Retinal pigment epithelial cell (primary cell): ENCODE measurements around the gene DAD1.
"Not testable (repeated sequence)": the region's sequence is repeated elsewhere in the genome, so short reads cannot be mapped to it uniquely, and the experiment has no call there.

Source experiments
- DNase-seq: peaks from one replicate; pipeline ENCODE4 v3.0.0-alpha.2; 2010; ENCODE audit warnings: low read depth
- H3K4me3 ChIP-seq: 2 replicates; pipeline ENCODE4 v1.5.1; 2011; ENCODE audit warnings: mild to moderate bottlenecking, low read length, control low read depth, moderate library complexity
- TF ChIP-seq, protein P1 (sequence below): conservative IDR thresholded peaks from 2 replicates; pipeline ENCODE4 v1.5.1; 2011; ENCODE audit warnings: low read depth, low read length, control low read depth, inconsistent platforms

Gene DAD1

GRCh38 chr14:22556990-22557623 is 31.9 kb downstream of the DAD1 start:
- DNase-seq: no peak
- TF ChIP-seq, protein P1, sequence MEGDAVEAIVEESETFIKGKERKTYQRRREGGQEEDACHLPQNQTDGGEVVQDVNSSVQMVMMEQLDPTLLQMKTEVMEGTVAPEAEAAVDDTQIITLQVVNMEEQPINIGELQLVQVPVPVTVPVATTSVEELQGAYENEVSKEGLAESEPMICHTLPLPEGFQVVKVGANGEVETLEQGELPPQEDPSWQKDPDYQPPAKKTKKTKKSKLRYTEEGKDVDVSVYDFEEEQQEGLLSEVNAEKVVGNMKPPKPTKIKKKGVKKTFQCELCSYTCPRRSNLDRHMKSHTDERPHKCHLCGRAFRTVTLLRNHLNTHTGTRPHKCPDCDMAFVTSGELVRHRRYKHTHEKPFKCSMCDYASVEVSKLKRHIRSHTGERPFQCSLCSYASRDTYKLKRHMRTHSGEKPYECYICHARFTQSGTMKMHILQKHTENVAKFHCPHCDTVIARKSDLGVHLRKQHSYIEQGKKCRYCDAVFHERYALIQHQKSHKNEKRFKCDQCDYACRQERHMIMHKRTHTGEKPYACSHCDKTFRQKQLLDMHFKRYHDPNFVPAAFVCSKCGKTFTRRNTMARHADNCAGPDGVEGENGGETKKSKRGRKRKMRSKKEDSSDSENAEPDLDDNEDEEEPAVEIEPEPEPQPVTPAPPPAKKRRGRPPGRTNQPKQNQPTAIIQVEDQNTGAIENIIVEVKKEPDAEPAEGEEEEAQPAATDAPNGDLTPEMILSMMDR: peak; percentile 81
- peak overlapping the region; percentile 38 for H3K4me3 ChIP-seq

- TF ChIP-seq, protein P1: no peak
- no peak overlapping the region for H3K4me3 ChIP-seq
Observed at GRCh38 chr14:22556021-22556989, 32.7 kb downstream of the DAD1 start.

DNA sequence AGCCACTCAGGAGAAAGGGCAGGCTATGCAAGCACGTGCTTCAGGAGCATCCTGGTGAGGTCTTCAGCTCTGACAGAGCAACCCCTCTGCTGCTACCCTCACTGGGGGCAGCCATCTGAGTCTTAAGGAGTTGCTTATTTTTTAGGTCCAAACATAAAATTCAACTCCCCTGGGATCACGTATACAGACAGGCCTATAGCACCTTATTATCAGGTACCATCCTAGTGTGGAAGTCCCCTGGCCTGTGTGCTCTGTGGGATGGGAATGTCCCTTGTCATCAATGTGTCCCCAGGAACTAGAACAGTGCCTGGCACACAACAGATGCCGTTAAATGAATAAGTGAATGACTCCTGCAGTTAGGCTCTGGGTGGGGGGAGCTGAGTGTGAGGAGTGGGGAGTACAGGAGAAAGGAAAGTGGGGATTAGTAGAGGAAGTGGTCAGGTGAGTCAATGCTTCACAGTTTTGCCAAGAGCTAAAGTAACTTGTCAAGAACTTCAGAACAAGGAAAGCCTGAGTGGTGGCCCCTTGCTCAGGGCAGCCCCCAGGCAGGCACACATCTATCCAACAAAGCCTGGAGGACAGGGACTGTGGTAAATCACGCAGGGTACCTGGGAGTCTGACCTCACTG is 33.5 kb downstream of the DAD1 start:
- DNase-seq: no peak

More at GRCh38 chr14:22556021-22556989, 32.7 kb downstream of the DAD1 start:
- DNase-seq: no peak

DNA sequence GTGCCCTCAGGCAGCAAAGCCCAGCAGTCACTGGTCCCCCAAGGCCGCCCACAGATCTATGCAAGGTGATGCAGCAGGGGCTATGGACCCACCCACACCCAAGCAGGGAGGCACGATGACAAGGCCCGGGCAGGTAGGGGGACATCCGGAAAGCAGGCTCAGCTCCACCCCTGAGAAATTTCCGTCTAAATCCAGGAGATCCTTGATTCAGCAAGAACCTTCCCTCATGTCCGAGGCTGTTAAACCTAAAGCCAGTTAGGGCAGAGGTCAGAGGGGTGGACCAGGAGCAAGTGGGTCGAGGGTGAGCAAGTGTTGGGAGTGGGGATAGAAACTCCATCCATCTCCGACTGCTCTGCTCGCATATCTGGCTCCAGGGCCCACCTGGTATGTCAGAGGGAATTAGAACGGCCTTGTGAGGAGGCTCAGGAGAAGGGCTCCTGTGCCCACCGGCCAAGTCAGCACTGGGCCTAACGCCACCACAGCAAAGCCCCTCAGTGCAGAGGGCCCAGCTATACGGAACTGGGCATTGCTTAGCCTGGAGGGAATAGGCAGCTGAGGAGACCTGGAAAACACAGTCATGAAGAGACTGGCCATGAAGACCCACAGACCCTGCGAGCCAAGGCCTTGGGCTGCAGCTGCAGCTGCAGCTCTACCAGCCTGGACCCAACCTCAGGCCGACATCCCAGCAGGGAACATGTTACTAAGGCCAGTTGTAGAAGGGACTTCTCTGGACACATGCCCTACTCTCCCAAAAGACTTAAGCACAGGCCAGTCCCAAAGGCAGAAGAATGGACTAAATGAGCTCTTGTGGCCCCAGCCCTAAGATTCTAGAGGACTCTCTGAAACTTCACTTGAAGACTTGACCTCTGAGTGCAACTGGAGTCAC is 34.3 kb downstream of the DAD1 start:
- no peak for DNase-seq
- no peak overlapping the region for H3K4me3 ChIP-seq

More for the DNA sequence above, 33.5 kb downstream of the DAD1 start:
- no peak overlapping the region for H3K4me3 ChIP-seq
- TF ChIP-seq, protein P1: no peak

GRCh38 chr14:22553861-22554497 is 35.0 kb downstream of the DAD1 start:
- not testable (repeated sequence) for H3K4me3 ChIP-seq, DNase-seq

More for the DNA sequence above, 34.3 kb downstream of the DAD1 start:
- TF ChIP-seq, protein P1: no peak

DNA sequence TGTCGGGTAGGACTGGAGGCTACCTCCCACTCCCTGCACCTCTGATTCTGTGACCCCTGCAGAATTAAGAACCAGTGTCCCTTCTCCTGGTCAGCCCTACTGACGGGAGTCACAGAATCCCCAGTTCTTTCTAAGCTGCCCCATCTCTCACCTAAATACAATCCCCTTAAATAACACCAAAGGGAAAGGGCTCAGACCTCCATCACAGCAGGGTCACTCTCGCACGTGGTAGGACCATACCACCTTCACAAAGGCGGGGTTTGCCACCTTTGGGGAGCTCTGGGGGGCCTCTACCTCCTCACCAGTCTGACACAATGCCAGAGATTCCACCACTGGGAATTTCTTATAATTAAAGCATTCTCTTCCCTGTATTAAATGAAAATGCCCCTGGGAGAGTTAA is 35.6 kb downstream of the DAD1 start:
- no peak for DNase-seq
- no peak overlapping the region for H3K4me3 ChIP-seq
- TF ChIP-seq, protein P1: no peak

DNA sequence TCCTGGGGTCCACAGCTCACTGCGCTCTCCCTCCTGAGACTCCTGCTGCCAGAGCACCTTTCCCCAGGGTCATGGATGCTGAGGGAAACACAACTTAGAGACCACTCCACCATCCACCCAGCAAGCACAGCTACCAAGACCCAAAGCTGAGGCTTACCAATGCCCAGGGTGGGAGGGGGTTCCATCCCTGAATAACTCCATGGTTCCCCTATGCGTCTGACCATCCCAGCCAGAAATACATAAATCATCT is 36.3 kb downstream of the DAD1 start:
- no peak overlapping the region for H3K4me3 ChIP-seq
- DNase-seq: no peak
- TF ChIP-seq, protein P1: no peak
